HEK293 (cell line): ENCODE data around the gene TUT1.
A peak's percentile ranks its signal among the peaks of the same experiment; 100 is the strongest.

Experiments
- CTCF ChIA-PET: fragments of 350-600 bp; formaldehyde crosslinking; extraction: SDS; loops from one replicate; lab custom pipeline; 2021; ENCODE audit warnings: antibody characterized with exemption; lab: Yijun Ruan, JAX
- POLR2A ChIA-PET: fragments of 300-600 bp; formaldehyde crosslinking; extraction: SDS; loops from one replicate; lab custom pipeline; 2020; ENCODE audit warnings: antibody characterized with exemption, inconsistent platforms; lab: Yijun Ruan, JAX
- H3K27ac ChIP-seq: fragments of 200-500 bp; sonication (Bioruptor generic); 2 replicates; pipeline ENCODE4 v1.5.1; 2014; ENCODE audit warnings: low read depth, low read length, control low read depth, inconsistent platforms; ENCODE audit errors: extremely low read depth
- H3K36me3 ChIP-seq, 2 experiments: fragments of 200-500 bp in 1 of 2; sonication (Bioruptor generic) in 1 of 2; 1 replicate in 1 of 2; 2 replicates in 1 of 2; pipeline ENCODE4 v1.5.1; 2014 to 2017; ENCODE audit warnings: inconsistent platforms in 2 of 2, low read length in 2 of 2; ENCODE audit not compliant: control insufficient read depth in 2 of 2, insufficient read depth in 1 of 2
- H3K4me1 ChIP-seq: fragments of 200-500 bp; sonication (Bioruptor generic); 2 replicates; pipeline ENCODE4 v1.5.1; 2014; ENCODE audit warnings: mild to moderate bottlenecking, low read length, inconsistent platforms; ENCODE audit not compliant: control insufficient read depth, insufficient read depth
- H3K4me3 ChIP-seq: 2 replicates; pipeline ENCODE4 v1.5.1; 2011; ENCODE audit warnings: low read depth, mild to moderate bottlenecking, control low read depth, low read length, moderate library complexity
- H3K9me3 ChIP-seq: fragments of 200-500 bp; sonication (Bioruptor generic); 2 replicates; pipeline ENCODE4 v1.5.1; 2014; ENCODE audit warnings: low read depth, low read length, inconsistent platforms; ENCODE audit not compliant: control insufficient read depth, insufficient read depth
- EGR2 ChIP-seq: fragments of 450-650 bp; formaldehyde crosslinking; IDR thresholded peaks from 2 replicates; pipeline ENCODE4 v1.5.1; 2016; ENCODE audit warnings: low read depth, missing biosample characterization, missing genetic modification characterization
- GLIS1 ChIP-seq: fragments of 450-650 bp; formaldehyde crosslinking; IDR thresholded peaks from 2 replicates; pipeline ENCODE4 v1.5.1; 2016; ENCODE audit warnings: missing biosample characterization, missing genetic modification characterization
- GLIS2 ChIP-seq: fragments of 450-650 bp; formaldehyde crosslinking; IDR thresholded peaks from 2 replicates; pipeline ENCODE4 v1.5.1; 2016; ENCODE audit warnings: missing biosample characterization, missing genetic modification characterization
- MYNN ChIP-seq: fragments of 450-650 bp; formaldehyde crosslinking; IDR thresholded peaks from 2 replicates; pipeline ENCODE4 v1.5.1; 2016; ENCODE audit warnings: missing biosample characterization, missing genetic modification characterization, borderline replicate concordance
- ZEB2 ChIP-seq: fragments of 450-650 bp; formaldehyde crosslinking; IDR thresholded peaks from 2 replicates; pipeline ENCODE4 v1.5.1; 2016; ENCODE audit warnings: missing biosample characterization, missing genetic modification characterization
- ZIC2 ChIP-seq: fragments of 450-650 bp; formaldehyde crosslinking; IDR thresholded peaks from 2 replicates; pipeline ENCODE4 v1.5.1; 2016; ENCODE audit warnings: missing biosample characterization, missing genetic modification characterization
- ZNF10 ChIP-seq: fragments of 450-650 bp; formaldehyde crosslinking; IDR thresholded peaks from 2 replicates; pipeline ENCODE4 v1.5.1; 2017; ENCODE audit warnings: missing biosample characterization, missing genetic modification characterization
- ZNF24 ChIP-seq: fragments of 450-650 bp; formaldehyde crosslinking; IDR thresholded peaks from 2 replicates; pipeline ENCODE4 v1.5.1; 2016; ENCODE audit warnings: missing biosample characterization, missing genetic modification characterization
- ZNF311 ChIP-seq: fragments of 450-650 bp; formaldehyde crosslinking; IDR thresholded peaks from 2 replicates; pipeline ENCODE4 v1.5.1; 2017; ENCODE audit warnings: missing biosample characterization, missing genetic modification characterization, borderline replicate concordance
- ZNF488 ChIP-seq: fragments of 450-650 bp; formaldehyde crosslinking; IDR thresholded peaks from 2 replicates; pipeline ENCODE4 v1.5.1; 2016; ENCODE audit warnings: missing biosample characterization, missing genetic modification characterization
- ZSCAN18 ChIP-seq: fragments of 450-650 bp; formaldehyde crosslinking; IDR thresholded peaks from 2 replicates; pipeline ENCODE4 v1.5.1; 2016; ENCODE audit warnings: missing biosample characterization, missing genetic modification characterization
- ZSCAN23 ChIP-seq: fragments of 450-650 bp; formaldehyde crosslinking; IDR thresholded peaks from 2 replicates; pipeline ENCODE4 v1.5.1; 2016; ENCODE audit warnings: missing biosample characterization, missing genetic modification characterization
- TF ChIP-seq, protein P1 (sequence below): fragments of 450-650 bp; formaldehyde crosslinking; IDR thresholded peaks from 2 replicates; pipeline ENCODE4 v1.5.1; 2016; ENCODE audit warnings: missing biosample characterization, missing genetic modification characterization, borderline replicate concordance
- TF ChIP-seq, protein P2 (sequence below): fragments of 450-650 bp; formaldehyde crosslinking; IDR thresholded peaks from 2 replicates; pipeline ENCODE4 v1.5.1; 2016; ENCODE audit warnings: missing biosample characterization, missing genetic modification characterization
- TF ChIP-seq, protein P3 (sequence below): fragments of 450-650 bp; formaldehyde crosslinking; IDR thresholded peaks from 2 replicates; pipeline ENCODE4 v1.5.1; 2016; ENCODE audit warnings: missing biosample characterization, missing genetic modification characterization
- TF ChIP-seq, protein P4 (sequence below): fragments of 450-650 bp; formaldehyde crosslinking; conservative IDR thresholded peaks from 2 replicates; pipeline ENCODE4 v1.5.1; 2016; ENCODE audit warnings: low read depth, missing biosample characterization, missing genetic modification characterization

TUT1 gene

DNA sequence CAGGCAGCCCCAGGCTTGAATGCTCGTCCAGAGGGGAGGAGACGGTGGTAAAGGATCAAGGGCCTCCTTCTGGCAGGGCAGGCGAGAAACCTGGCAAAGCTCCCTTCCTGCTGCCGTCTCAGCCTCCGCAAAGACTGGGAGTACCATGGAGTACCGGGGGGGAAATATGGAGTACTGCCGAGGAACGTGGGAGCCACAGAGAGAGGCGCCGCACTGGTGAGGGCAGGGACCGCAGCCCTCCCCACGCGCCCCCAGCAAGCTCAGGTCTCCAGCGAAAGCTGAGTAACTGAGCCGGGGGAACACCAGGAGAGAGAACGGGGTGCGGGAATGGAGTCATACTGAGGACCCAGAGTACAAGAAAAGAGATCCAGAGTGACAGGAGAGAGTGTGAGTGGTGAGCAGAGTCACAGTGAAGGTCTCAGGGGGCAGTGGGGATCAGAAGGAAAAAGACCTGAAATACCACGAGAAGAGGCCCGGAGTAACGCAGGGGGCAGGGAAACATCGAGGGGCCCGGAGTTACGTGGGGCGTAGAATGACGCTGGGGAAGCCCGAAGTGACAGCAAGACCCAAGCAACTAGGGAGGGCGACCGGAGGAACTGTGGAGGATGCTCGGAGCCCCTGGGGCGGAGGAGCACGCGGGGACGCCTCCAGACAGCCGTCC is 20.5 kb upstream of the TUT1 start (continued):
- TF ChIP-seq, protein P1, sequence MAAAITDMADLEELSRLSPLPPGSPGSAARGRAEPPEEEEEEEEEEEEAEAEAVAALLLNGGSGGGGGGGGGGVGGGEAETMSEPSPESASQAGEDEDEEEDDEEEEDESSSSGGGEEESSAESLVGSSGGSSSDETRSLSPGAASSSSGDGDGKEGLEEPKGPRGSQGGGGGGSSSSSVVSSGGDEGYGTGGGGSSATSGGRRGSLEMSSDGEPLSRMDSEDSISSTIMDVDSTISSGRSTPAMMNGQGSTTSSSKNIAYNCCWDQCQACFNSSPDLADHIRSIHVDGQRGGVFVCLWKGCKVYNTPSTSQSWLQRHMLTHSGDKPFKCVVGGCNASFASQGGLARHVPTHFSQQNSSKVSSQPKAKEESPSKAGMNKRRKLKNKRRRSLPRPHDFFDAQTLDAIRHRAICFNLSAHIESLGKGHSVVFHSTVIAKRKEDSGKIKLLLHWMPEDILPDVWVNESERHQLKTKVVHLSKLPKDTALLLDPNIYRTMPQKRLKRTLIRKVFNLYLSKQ (tag by site-specific recombination), result no peak
- TF ChIP-seq, protein P2, sequence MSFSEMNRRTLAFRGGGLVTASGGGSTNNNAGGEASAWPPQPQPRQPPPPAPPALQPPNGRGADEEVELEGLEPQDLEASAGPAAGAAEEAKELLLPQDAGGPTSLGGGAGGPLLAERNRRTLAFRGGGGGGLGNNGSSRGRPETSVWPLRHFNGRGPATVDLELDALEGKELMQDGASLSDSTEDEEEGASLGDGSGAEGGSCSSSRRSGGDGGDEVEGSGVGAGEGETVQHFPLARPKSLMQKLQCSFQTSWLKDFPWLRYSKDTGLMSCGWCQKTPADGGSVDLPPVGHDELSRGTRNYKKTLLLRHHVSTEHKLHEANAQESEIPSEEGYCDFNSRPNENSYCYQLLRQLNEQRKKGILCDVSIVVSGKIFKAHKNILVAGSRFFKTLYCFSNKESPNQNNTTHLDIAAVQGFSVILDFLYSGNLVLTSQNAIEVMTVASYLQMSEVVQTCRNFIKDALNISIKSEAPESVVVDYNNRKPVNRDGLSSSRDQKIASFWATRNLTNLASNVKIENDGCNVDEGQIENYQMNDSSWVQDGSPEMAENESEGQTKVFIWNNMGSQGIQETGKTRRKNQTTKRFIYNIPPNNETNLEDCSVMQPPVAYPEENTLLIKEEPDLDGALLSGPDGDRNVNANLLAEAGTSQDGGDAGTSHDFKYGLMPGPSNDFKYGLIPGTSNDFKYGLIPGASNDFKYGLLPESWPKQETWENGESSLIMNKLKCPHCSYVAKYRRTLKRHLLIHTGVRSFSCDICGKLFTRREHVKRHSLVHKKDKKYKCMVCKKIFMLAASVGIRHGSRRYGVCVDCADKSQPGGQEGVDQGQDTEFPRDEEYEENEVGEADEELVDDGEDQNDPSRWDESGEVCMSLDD (tag by site-specific recombination), result peak; percentile 68; the same call in 1 of the 2 replicates
- peak; percentile 65 for TF ChIP-seq GLIS1 (tag by site-specific recombination)
- TF ChIP-seq ZEB2 (tag by site-specific recombination), result 0 out of 2 replicates have a peak, but pooled peaks have one; percentile 55

- Histone ChIP-seq H3K4me3 (peak overlapping the region; percentile 55), H3K27ac (no peak overlapping the region), H3K36me3 (peaks cover 0 to 46% of the 10 kb centered on the region in 2 experiments; a peak in 1 of 3 replicates), H3K4me1 (no peaks in the 10 kb centered on the region), H3K9me3 (no peaks in the 10 kb centered on the region)
- ChIA-PET CTCF (interaction anchor here (0.6 to 3.2 kb wide), 23 partner anchors 8 to 1438 kb away, joined by 3 to 19 read pairs (median 4); partner anchors contain the start of genes B3GAT3, C11orf98, CSKMT and MTA2), POLR2A (interaction anchor here (0.7 to 4.1 kb wide), 11 partner anchors 10 to 244 kb away, joined by 3 to 31 read pairs (median 5); partner anchors contain the start of genes B3GAT3, C11orf98, CSKMT and EEF1G)
- TF ChIP-seq ZSCAN23, result no peak
- no peak for TF ChIP-seq MYNN (tag by site-specific recombination)
- TF ChIP-seq, protein P3, sequence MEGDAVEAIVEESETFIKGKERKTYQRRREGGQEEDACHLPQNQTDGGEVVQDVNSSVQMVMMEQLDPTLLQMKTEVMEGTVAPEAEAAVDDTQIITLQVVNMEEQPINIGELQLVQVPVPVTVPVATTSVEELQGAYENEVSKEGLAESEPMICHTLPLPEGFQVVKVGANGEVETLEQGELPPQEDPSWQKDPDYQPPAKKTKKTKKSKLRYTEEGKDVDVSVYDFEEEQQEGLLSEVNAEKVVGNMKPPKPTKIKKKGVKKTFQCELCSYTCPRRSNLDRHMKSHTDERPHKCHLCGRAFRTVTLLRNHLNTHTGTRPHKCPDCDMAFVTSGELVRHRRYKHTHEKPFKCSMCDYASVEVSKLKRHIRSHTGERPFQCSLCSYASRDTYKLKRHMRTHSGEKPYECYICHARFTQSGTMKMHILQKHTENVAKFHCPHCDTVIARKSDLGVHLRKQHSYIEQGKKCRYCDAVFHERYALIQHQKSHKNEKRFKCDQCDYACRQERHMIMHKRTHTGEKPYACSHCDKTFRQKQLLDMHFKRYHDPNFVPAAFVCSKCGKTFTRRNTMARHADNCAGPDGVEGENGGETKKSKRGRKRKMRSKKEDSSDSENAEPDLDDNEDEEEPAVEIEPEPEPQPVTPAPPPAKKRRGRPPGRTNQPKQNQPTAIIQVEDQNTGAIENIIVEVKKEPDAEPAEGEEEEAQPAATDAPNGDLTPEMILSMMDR (tag by site-specific recombination), result no peak
- peak; percentile 69; the same call in 1 of the 2 replicates for TF ChIP-seq ZNF10 (tag by site-specific recombination)
- TF ChIP-seq, protein P4, sequence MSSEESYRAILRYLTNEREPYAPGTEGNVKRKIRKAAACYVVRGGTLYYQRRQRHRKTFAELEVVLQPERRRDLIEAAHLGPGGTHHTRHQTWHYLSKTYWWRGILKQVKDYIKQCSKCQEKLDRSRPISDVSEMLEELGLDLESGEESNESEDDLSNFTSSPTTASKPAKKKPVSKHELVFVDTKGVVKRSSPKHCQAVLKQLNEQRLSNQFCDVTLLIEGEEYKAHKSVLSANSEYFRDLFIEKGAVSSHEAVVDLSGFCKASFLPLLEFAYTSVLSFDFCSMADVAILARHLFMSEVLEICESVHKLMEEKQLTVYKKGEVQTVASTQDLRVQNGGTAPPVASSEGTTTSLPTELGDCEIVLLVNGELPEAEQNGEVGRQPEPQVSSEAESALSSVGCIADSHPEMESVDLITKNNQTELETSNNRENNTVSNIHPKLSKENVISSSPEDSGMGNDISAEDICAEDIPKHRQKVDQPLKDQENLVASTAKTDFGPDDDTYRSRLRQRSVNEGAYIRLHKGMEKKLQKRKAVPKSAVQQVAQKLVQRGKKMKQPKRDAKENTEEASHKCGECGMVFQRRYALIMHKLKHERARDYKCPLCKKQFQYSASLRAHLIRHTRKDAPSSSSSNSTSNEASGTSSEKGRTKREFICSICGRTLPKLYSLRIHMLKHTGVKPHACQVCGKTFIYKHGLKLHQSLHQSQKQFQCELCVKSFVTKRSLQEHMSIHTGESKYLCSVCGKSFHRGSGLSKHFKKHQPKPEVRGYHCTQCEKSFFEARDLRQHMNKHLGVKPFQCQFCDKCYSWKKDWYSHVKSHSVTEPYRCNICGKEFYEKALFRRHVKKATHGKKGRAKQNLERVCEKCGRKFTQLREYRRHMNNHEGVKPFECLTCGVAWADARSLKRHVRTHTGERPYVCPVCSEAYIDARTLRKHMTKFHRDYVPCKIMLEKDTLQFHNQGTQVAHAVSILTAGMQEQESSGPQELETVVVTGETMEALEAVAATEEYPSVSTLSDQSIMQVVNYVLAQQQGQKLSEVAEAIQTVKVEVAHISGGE (tag by site-specific recombination), result no peak
- TF ChIP-seq GLIS1 (tag by site-specific recombination), result peak; percentile 51; the same call in 1 of the 2 replicates
- no peak for TF ChIP-seq ZNF488 (tag by site-specific recombination)
- peak; percentile 10; the same call in 1 of the 2 replicates for TF ChIP-seq ZIC2 (tag by site-specific recombination)
- peak; percentile 38; the same call in 1 of the 2 replicates for TF ChIP-seq EGR2 (tag by site-specific recombination)
- TF ChIP-seq ZSCAN18, result no peak
- TF ChIP-seq ZNF24 (tag by site-specific recombination), result no peak
- peak; percentile 57 for TF ChIP-seq GLIS2 (tag by site-specific recombination)
- no peak for TF ChIP-seq ZNF311 (tag by site-specific recombination)
These were observed 19.7 kb upstream of the TUT1 start for GRCh38 chr11:62610814-62611704.
